HEK293 (cell line): ENCODE results near the gene RBCK1.

Experiments used
- TF ChIP-seq, protein P1 (sequence below): fragments of 450-650 bp; formaldehyde crosslinking; IDR thresholded peaks from 2 replicates; pipeline ENCODE4 v1.5.1; 2016; ENCODE audit warnings: missing biosample characterization, missing genetic modification characterization
- TF ChIP-seq, protein P2 (sequence below): fragments of 450-650 bp; formaldehyde crosslinking; IDR thresholded peaks from 2 replicates; pipeline ENCODE4 v1.5.1; 2016; ENCODE audit warnings: missing biosample characterization, missing genetic modification characterization

DNA sequence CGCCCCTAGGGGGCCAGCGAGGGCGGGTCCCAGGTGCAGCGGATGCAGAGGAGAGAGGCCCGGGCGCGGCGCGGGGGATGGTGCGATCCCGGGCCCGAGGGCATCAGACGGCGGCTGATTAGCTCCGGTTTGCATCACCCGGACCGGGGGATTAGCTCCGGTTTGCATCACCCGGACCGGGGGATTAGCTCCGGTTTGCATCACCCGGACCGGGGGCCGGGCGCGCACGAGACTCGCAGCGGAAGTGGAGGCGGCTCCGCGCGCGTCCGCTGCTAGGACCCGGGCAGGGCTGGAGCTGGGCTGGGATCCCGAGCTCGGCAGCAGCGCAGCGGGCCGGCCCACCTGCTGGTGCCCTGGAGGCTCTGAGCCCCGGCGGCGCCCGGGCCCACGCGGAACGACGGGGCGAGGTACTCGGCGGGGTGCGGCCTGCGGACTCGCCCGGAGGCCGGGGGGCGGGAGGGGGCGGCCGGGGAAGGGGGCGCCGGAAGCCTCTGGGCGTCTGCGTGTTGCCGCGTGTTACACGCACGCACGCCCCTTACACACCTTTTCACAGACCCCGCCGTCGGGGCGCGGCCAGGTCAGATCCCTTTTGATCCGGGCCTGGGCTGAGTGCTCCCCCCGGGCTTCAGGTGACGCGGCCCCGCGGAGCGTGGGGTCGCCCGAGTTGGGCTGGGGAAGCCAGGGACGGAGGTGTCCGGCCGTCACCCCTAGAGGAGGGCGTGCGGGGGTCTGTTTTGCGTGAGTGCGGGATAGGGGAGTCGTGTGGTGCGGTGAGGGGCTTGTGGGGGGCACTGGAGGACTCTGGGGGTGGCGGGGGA, 27.1 kb upstream of the RBCK1 start:
- TF ChIP-seq, protein P1, sequence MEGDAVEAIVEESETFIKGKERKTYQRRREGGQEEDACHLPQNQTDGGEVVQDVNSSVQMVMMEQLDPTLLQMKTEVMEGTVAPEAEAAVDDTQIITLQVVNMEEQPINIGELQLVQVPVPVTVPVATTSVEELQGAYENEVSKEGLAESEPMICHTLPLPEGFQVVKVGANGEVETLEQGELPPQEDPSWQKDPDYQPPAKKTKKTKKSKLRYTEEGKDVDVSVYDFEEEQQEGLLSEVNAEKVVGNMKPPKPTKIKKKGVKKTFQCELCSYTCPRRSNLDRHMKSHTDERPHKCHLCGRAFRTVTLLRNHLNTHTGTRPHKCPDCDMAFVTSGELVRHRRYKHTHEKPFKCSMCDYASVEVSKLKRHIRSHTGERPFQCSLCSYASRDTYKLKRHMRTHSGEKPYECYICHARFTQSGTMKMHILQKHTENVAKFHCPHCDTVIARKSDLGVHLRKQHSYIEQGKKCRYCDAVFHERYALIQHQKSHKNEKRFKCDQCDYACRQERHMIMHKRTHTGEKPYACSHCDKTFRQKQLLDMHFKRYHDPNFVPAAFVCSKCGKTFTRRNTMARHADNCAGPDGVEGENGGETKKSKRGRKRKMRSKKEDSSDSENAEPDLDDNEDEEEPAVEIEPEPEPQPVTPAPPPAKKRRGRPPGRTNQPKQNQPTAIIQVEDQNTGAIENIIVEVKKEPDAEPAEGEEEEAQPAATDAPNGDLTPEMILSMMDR: peak; percentile 78
- TF ChIP-seq, protein P2, sequence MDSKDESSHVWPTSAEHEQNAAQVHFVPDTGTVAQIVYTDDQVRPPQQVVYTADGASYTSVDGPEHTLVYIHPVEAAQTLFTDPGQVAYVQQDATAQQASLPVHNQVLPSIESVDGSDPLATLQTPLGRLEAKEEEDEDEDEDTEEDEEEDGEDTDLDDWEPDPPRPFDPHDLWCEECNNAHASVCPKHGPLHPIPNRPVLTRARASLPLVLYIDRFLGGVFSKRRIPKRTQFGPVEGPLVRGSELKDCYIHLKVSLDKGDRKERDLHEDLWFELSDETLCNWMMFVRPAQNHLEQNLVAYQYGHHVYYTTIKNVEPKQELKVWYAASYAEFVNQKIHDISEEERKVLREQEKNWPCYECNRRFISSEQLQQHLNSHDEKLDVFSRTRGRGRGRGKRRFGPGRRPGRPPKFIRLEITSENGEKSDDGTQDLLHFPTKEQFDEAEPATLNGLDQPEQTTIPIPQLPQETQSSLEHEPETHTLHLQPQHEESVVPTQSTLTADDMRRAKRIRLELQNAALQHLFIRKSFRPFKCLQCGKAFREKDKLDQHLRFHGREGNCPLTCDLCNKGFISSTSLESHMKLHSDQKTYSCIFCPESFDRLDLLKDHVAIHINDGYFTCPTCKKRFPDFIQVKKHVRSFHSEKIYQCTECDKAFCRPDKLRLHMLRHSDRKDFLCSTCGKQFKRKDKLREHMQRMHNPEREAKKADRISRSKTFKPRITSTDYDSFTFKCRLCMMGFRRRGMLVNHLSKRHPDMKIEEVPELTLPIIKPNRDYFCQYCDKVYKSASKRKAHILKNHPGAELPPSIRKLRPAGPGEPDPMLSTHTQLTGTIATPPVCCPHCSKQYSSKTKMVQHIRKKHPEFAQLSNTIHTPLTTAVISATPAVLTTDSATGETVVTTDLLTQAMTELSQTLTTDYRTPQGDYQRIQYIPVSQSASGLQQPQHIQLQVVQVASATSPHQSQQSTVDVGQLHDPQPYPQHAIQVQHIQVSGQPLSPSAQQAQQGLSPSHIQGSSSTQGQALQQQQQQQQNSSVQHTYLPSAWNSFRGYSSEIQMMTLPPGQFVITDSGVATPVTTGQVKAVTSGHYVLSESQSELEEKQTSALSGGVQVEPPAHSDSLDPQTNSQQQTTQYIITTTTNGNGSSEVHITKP (tag by site-specific recombination): peak; percentile 79
